Body of pancreas (tissue), 4 donors: Measurements from ENCODE around the gene TMEM151B.

Experiments used
- CTCF ChIP-seq, 7 experiments: fragments of 450-650 bp in 4 of 7; fragments of 200-600 bp in 3 of 7; sonication (generic) in 3 of 7; IDR thresholded peaks; one replicate each; pipeline ENCODE4 v1.5.1; 2016 to 2019; ENCODE audit warnings: antibody characterized with exemption in 7 of 7
- POLR2A ChIP-seq, 3 donors: fragments of 450-650 bp; IDR thresholded peaks; one replicate each; pipeline ENCODE4 v1.6.1; 2016; ENCODE audit warnings: antibody characterized with exemption in 3 of 3, mild to moderate bottlenecking in 2 of 3

GRCh38 chr6:44277763-44278162, 7.5 kb downstream of the TMEM151B start:
- TF ChIP-seq CTCF (IDR thresholded peaks at IDR 0.05) (no peak), POLR2A (IDR thresholded peaks at IDR 0.05) (no peak)
